NT2/D1 (cell line): ENCODE results near the gene LDLRAD3.

Source experiments
- DNase-seq: peaks from one replicate; pipeline ENCODE4 v3.0.0-alpha.2; 2011; ENCODE audit warnings: low read depth, low spot score
- H3K27me3 ChIP-seq: 2 replicates; pipeline ENCODE4 v1.6.0; 2011; ENCODE audit warnings: mild to moderate bottlenecking; ENCODE audit not compliant: insufficient read length, insufficient read depth
- H3K36me3 ChIP-seq: 2 replicates; pipeline ENCODE4 v1.6.1; 2011; ENCODE audit warnings: mild to moderate bottlenecking, low read length, mixed read lengths; ENCODE audit not compliant: insufficient read depth, insufficient read length
- H3K4me1 ChIP-seq: 2 replicates; pipeline ENCODE4 v1.5.1; 2011; ENCODE audit not compliant: insufficient read depth, insufficient read length
- H3K4me3 ChIP-seq: 2 replicates; pipeline ENCODE4 v1.5.1; 2011; ENCODE audit warnings: low read depth; ENCODE audit not compliant: insufficient read length
- H3K9ac ChIP-seq: 2 replicates; pipeline ENCODE4 v1.6.0; 2011; ENCODE audit warnings: low read depth; ENCODE audit not compliant: insufficient read length
- H3K9me3 ChIP-seq: 2 replicates; pipeline ENCODE4 v1.5.1; 2011; ENCODE audit warnings: mild to moderate bottlenecking, low read length; ENCODE audit not compliant: insufficient read depth
- SUZ12 ChIP-seq: IDR thresholded peaks from 2 replicates; pipeline ENCODE4 v1.6.1; 2011; ENCODE audit not compliant: insufficient read length, insufficient read depth; ENCODE audit errors: extremely low read depth
- YY1 ChIP-seq: IDR thresholded peaks from 2 replicates; pipeline ENCODE4 v1.6.1; 2011; ENCODE audit not compliant: insufficient read length, insufficient read depth
- ZNF274 ChIP-seq: IDR thresholded peaks from 2 replicates; pipeline ENCODE4 v1.6.1; 2011; ENCODE audit warnings: mild to moderate bottlenecking, low read depth, low read length

Gene LDLRAD3

DNA sequence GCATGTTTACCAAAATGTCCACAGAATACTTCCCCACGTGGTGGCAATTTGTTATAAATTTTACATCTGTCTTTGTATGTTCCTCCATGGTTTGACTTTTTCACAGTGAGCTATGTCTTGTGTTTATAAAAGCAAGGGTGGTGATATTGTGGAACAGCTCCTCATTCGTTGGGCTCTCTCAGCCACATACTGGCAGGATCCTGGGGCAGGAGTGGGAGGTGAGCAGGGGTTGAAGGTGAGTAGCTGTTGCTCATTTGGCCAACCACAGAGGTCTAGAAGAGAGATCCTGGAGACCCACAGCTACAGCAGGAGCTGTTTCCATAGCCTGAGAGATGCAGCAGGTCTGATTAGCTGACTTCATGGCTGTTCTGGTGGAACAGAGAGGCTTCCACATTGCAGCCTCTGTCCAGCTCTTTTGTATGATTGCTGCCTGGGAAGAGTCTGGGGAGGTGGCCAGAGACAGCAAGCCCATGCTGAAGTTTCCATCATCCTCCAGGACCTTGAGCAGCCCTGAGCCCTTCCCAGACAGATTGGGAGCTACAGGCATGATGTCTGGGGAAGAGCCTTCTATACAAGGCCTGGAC, 128.1 kb downstream of the LDLRAD3 start:
- H3K27me3 ChIP-seq: no peaks in the 10 kb centered on the region
- no peaks in the 10 kb centered on the region for H3K36me3 ChIP-seq
- H3K4me3 ChIP-seq: no peak overlapping the region
- DNase-seq: no peak
- H3K4me1 ChIP-seq: peaks cover 13% of the 10 kb centered on the region
- H3K9me3 ChIP-seq: peaks cover 21% of the 10 kb centered on the region
- TF ChIP-seq YY1 (no peak), ZNF274 (no peak), SUZ12 (no peak)
- H3K9ac ChIP-seq: no peak overlapping the region

DNA sequence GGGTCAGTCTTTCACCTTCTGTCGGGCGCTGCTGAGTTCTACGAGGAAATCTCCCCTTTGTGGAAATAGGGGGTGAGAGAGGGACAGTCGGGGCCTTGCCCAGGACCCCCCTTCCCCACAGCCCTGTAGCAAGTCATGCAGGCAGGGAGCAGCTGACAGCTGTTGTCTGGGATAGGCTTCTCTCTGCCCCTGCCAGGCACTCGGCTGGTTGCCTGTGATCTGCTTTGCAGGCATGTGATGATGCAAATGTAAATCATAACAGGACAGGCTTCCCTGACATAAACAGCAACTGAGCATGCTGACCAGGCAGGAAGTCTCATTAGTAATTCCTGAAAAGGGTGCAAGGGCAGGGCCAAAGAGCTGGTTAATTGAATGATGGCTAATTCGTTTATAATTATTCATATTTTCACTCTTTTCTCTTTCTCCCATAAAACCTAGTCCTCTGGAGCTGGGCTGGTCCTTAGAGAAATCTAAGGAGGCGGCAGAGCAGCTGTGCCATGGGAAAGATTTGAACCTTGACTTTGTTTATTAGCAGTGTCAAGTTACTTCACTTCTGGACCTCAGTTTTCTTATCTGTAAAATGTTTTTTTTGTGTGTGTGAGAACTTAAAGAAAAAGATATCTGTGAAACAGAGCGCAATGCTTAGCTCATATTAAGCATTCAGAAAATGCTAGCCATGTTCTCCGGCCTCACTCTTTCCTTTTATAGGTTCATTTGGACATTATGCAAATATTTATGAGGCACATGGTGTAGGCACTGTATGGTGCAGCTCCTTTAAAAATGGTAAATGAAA, 129.7 kb downstream of the LDLRAD3 start:
- H3K36me3 ChIP-seq: no peaks in the 10 kb centered on the region
- no peak for DNase-seq

DNA sequence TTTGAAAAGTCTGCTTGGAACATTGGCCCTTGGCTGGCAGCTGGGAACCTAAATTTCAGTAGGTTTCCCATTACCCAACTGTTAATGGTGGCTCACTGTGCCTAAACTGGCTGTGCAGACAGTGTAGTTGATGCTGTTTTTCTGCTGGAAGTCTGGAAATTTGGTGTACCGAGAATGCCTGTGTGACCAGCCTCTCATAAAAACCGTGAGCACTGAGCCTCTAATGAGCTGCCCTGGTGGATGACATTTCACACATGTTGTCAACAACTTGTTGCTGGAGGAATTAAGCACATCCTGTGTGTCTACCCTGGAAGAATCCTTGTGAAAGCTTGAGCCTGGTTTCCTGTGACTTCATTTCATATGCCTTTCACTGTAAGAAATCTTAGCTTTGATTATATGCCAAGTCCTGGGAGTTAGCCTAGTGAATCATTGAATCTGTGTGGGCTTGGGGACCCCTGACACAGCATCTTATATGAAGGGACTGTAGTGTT, 131.1 kb downstream of the LDLRAD3 start:
- TF ChIP-seq YY1: no peak
- TF ChIP-seq SUZ12: no peak
- no peak for TF ChIP-seq ZNF274
- H3K9ac ChIP-seq: no peak overlapping the region
- peaks cover 25% of the 10 kb centered on the region; the same call in 1 of the 2 replicates for H3K9me3 ChIP-seq
- no peaks in the 10 kb centered on the region for H3K36me3 ChIP-seq
- peaks cover 13% of the 10 kb centered on the region for H3K4me1 ChIP-seq
- no peaks in the 10 kb centered on the region for H3K27me3 ChIP-seq
- no peak for DNase-seq
- H3K4me3 ChIP-seq: no peak overlapping the region

More for the DNA sequence above, 129.7 kb downstream of the LDLRAD3 start:
- Histone ChIP-seq H3K4me3 (no peak overlapping the region), H3K4me1 (peaks cover 13% of the 10 kb centered on the region), H3K9ac (no peak overlapping the region), H3K27me3 (no peaks in the 10 kb centered on the region), H3K9me3 (peaks cover 25% of the 10 kb centered on the region; the same call in 1 of the 2 replicates)
- TF ChIP-seq ZNF274 (no peak), SUZ12 (no peak)

DNA sequence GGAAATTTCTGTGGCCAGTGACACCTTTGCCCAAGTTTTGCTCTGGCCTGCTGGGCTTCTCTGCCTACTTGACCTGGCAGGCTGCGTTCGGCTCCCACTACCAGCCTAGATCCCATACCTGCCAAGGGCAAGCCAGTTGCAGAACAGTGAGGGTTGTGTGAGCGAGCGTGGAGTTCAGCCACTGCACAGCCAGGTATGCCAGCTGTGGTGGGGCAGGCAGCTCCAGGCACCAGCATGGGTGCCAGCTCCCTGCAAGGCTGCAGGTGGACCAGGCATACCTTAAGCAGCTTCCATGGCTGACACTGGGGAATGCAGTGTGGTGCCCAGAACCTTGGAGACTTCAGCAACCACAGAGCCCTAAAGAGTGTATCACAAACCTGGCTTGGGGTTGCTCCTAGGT, 133.5 kb downstream of the LDLRAD3 start:
- Histone ChIP-seq H3K36me3 (peaks cover 5% of the 10 kb centered on the region), H3K9ac (no peak overlapping the region), H3K4me3 (no peak overlapping the region), H3K4me1 (peaks cover 6% of the 10 kb centered on the region), H3K27me3 (no peaks in the 10 kb centered on the region), H3K9me3 (peaks cover 25% of the 10 kb centered on the region; the same call in 1 of the 2 replicates)
- DNase-seq: no peak
- no peak for TF ChIP-seq YY1
- TF ChIP-seq SUZ12: no peak
- no peak for TF ChIP-seq ZNF274

DNA sequence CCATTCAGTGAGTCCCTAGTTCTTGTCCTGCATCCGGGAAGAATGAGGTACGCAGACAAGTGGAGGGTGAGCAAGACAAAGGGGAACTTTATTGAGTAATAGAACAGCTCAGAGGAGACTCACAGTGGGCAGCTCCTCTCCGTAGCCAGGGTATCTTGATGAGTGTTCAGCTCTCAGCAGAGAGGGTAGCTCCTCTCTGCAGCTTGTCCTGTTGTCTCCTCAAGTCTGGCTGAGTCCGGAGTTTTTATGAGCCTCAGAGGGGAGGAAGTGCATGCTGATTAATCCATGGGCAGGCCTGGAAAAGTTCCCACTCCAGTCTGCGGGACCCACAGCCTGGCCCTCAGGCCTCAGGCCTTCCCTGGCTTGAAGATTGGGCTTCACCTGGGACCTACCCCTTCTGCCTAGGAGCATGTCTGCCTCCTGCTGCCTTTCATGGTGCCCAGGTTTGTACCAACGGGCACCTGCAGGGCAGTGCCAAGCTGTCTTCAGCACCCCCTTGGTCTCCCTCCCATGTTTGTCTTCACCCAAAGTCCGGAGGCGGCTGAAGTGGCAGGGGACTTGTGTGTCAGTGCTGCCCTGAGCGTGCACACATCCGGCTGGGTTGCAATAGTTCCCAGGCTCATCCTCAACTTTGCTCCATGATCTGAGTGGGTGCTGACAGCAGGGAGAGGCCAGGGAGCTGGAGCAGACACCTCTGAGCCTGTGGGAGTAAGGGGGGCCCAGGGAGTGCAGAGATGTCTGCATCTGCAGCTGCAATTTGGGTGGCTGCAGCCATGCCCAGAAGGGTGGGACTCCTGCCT, 134.2 kb downstream of the LDLRAD3 start:
- no peak overlapping the region for H3K9ac ChIP-seq
- TF ChIP-seq ZNF274 (no peak), SUZ12 (no peak)
- peaks cover 25% of the 10 kb centered on the region; the same call in 1 of the 2 replicates for H3K9me3 ChIP-seq
- H3K27me3 ChIP-seq: no peaks in the 10 kb centered on the region
- no peak for DNase-seq
- peaks cover 10% of the 10 kb centered on the region for H3K36me3 ChIP-seq
- no peak overlapping the region for H3K4me3 ChIP-seq
- peaks cover 3% of the 10 kb centered on the region for H3K4me1 ChIP-seq

DNA sequence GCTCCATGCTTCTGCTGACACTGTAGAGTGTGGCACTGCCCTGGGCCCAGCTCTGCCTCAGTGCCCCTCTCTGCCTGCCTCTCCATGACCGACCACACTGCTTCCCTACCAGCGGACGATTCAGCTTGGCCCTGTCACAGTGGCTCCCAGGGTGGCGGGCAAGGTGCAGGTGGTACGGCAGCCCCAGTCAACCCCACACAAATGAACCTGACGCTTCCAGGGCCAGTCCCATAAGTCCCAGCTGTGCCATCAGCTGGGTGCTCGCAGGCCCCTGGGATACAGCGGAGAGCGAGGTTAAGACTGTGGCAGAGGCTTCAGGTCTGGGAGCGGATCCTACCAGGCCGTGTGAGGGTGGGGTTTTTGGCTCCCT, 134.8 kb downstream of the LDLRAD3 start:
- no peak for TF ChIP-seq ZNF274
- TF ChIP-seq SUZ12: no peak
- TF ChIP-seq YY1: no peak
- no peak for DNase-seq
- H3K9ac ChIP-seq: no peak overlapping the region
- H3K4me1 ChIP-seq: no peaks in the 10 kb centered on the region
- peaks cover 14% of the 10 kb centered on the region for H3K36me3 ChIP-seq
- H3K9me3 ChIP-seq: peaks cover 25% of the 10 kb centered on the region; the same call in 1 of the 2 replicates
- no peak overlapping the region for H3K4me3 ChIP-seq
- no peaks in the 10 kb centered on the region for H3K27me3 ChIP-seq

DNA sequence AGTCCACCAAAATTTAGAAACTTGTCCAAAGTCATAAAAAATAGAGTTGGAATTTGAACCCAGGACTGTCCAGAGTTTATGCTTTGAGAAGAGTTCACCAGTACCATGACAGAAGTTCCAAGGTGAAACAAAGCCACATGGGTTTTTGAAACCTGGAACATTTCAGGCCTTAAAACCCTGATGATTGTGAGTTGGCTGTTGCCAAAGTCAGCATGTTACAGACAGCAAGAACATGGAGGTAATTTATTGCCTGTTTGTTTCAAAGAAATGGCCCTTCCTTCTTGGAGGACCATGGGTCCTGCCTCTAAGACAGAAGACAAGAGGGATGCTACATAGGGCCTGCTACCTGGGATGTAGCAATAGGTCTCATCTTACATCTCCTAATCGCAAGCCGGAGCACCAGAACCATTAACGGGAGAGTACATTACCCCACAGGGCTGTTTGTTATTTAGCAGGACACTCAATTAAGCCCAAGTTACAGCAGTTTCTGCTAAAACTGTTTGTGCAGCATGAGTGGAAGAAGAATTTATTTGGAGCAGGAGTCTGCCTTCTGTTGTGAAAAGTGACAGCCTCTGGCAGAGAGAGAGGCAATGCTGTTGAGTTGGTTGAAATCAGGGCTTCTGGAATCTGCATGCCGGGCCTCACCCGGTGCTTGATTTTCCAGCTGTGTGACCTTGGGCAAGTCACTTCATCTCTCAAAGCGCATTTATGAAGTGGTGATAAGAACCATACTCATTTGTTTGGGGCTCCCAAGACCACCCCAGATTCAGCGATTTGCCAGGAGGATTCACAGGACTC, 136.2 kb downstream of the LDLRAD3 start:
- no peak for DNase-seq

More for the DNA sequence above, 136.2 kb downstream of the LDLRAD3 start:
- Histone ChIP-seq H3K9ac (no peak overlapping the region), H3K36me3 (peaks cover 17% of the 10 kb centered on the region), H3K4me3 (no peak overlapping the region), H3K9me3 (peaks cover 34% of the 10 kb centered on the region), H3K4me1 (no peaks in the 10 kb centered on the region), H3K27me3 (no peaks in the 10 kb centered on the region)
- no peak for TF ChIP-seq ZNF274
- TF ChIP-seq SUZ12: no peak
- no peak for TF ChIP-seq YY1
